CD4-positive, alpha-beta T cell (primary cell): Measurements from ENCODE around the gene BMP3. TPM values are rescaled to one million over a fixed set of nuclear protein-coding genes. Genes with fewer than 3 reads are reported as not detected.

ENCODE experiments used
- ATAC-seq: fragments of 200-7000 bp; cut with Tn5 transposase; one replicate; pipeline ENCODE4 v1.10.0; 2022; ENCODE audit warnings: mild to moderate bottlenecking; ENCODE audit not compliant: poor library complexity
- CTCF ChIA-PET: fragments of 350-600 bp; sonication (Branson Sonifier 250); formaldehyde crosslinking; loops from one replicate; lab custom pipeline; 2021; ENCODE audit warnings: antibody characterized with exemption, inconsistent platforms; lab: Charles Lee
- POLR2A ChIA-PET: fragments of 350-600 bp; sonication (Branson Sonifier 250); formaldehyde crosslinking; loops from one replicate; lab custom pipeline; 2021; ENCODE audit warnings: antibody characterized with exemption, inconsistent platforms; lab: Charles Lee
- DNase-seq, 14 experiments: peaks; one replicate each; pipeline ENCODE4 v3.0.0-alpha.2; 2013 to 2020; ENCODE audit warnings: mixed read lengths in 2 of 14
- H3K27ac ChIP-seq, 2 donors: one replicate each; pipeline versions ENCODE4 v1.5.1 to v1.7.0; 2013; ENCODE audit warnings: low read length in 2 of 2, low read depth in 1 of 2, mild to moderate bottlenecking in 1 of 2
- H3K27me3 ChIP-seq, 2 experiments: 1 replicate in 1 of 2; 2 replicates in 1 of 2; pipeline versions ENCODE4 v1.6.1 to v1.7.0; 2013; ENCODE audit warnings: low read length in 2 of 2, control low read depth in 1 of 2, mild to moderate bottlenecking in 1 of 2, moderate library complexity in 1 of 2; ENCODE audit not compliant: insufficient read depth in 2 of 2, control insufficient read depth in 1 of 2
- H3K36me3 ChIP-seq: one replicate; pipeline ENCODE4 v1.6.1; 2013; ENCODE audit warnings: low read length, control low read depth; ENCODE audit not compliant: insufficient read depth
- H3K4me1 ChIP-seq: one replicate; pipeline ENCODE4 v1.6.1; 2013; ENCODE audit warnings: low read length, control low read depth; ENCODE audit not compliant: insufficient read depth
- H3K4me3 ChIP-seq: one replicate; pipeline ENCODE4 v1.5.1; 2013; ENCODE audit warnings: mild to moderate bottlenecking, low read length, moderate library complexity
- H3K9me3 ChIP-seq, 2 experiments: 1 replicate in 1 of 2; 2 replicates in 1 of 2; pipeline versions ENCODE4 v1.6.1 to v1.7.0; 2013; ENCODE audit warnings: low read length in 2 of 2, mild to moderate bottlenecking in 2 of 2, control low read depth in 1 of 2, moderate library complexity in 1 of 2; ENCODE audit not compliant: control insufficient read depth in 1 of 2, insufficient read depth in 1 of 2
- H3K27ac Mint-ChIP-seq: one replicate; pipeline ENCODE4 v1.8.0; 2020; ENCODE audit warnings: mixed read lengths
- H3K27me3 Mint-ChIP-seq: one replicate; pipeline ENCODE4 v1.8.0; 2021; ENCODE audit warnings: mixed read lengths
- H3K36me3 Mint-ChIP-seq: one replicate; pipeline ENCODE4 v1.8.0; 2021; ENCODE audit warnings: low read depth, mixed read lengths
- H3K4me1 Mint-ChIP-seq: one replicate; pipeline ENCODE4 v1.8.0; 2021; ENCODE audit warnings: low read depth, mixed read lengths
- H3K4me3 Mint-ChIP-seq: one replicate; pipeline ENCODE4 v1.8.0; 2020; ENCODE audit warnings: mild to moderate bottlenecking, mixed read lengths
- H3K9me3 Mint-ChIP-seq: one replicate; pipeline ENCODE4 v1.8.0; 2020; ENCODE audit warnings: mixed read lengths
- intact Hi-C, 2 experiments: fragments of 100-400 bp; cut with DNase I in 1 of 2; cut with micrococcal nuclease in 1 of 2; formaldehyde crosslinking; loops; one replicate each; pipeline versions ENCODE4 v1.15.1 to v1.9.0; 2023 to 2025; cut with DNase I, micrococcal nuclease
- total RNA-seq, 174 experiments: library from RNA in 2 of 174; stranded (reverse) in 2 of 174; gene quantifications; one replicate each; pipeline ENCODE4 v1.2.3 and lab custom pipeline; 2021 to 2026
- TF ChIP-seq, protein P1 (sequence below): fragments of 200-600 bp; IDR thresholded peaks from one replicate; pipeline ENCODE4 v1.8.0; 2022; ENCODE audit warnings: antibody characterized with exemption, mild to moderate bottlenecking

BMP3 gene
- total RNA-seq, 2 experiments from 2014 or later, result not detected

DNA sequence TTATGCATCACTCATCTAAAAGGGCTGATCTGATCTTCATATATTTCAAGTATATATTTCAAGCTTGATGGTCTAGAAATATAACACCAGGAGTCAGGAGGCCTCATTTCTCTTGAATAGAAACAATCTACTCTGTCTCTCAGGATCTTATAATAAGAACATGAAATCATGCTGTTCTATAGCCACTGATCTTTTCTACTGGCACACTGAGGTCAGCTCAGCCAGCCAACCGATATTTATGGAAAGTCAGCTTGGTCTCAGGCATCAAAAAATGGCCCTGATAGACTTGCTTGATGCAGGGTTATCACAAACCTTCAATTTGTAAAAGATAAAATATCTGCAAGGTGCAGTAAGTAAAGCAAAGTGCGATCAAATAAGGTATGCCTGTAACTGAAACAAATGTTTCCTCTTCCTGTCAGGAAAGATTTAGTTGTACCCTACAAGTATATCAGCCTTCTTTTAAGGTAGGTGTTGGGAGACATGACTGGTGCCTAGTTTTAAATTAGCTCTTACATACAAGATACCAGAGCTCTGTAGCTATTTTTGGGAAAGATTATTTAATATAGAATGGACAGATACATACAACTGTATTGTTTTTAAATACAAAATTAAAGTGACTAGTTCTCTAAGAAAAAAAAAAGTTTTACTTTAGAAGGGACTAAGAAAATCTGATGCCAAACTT is 63.4 kb downstream of the BMP3 start:
- intact Hi-C loops, result no loop called here
- H3K4me3 ChIP-seq, result no peak overlapping the region
- TF ChIP-seq, protein P1, sequence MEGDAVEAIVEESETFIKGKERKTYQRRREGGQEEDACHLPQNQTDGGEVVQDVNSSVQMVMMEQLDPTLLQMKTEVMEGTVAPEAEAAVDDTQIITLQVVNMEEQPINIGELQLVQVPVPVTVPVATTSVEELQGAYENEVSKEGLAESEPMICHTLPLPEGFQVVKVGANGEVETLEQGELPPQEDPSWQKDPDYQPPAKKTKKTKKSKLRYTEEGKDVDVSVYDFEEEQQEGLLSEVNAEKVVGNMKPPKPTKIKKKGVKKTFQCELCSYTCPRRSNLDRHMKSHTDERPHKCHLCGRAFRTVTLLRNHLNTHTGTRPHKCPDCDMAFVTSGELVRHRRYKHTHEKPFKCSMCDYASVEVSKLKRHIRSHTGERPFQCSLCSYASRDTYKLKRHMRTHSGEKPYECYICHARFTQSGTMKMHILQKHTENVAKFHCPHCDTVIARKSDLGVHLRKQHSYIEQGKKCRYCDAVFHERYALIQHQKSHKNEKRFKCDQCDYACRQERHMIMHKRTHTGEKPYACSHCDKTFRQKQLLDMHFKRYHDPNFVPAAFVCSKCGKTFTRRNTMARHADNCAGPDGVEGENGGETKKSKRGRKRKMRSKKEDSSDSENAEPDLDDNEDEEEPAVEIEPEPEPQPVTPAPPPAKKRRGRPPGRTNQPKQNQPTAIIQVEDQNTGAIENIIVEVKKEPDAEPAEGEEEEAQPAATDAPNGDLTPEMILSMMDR, result no peak
- CTCF ChIA-PET, result no interaction called here
- H3K4me1 ChIP-seq, result no peaks in the 10 kb centered on the region
- no peak overlapping the region for H3K27ac ChIP-seq
- no peaks in the 10 kb centered on the region for H3K36me3 Mint-ChIP-seq
- no peaks in the 10 kb centered on the region for H3K9me3 Mint-ChIP-seq
- H3K9me3 ChIP-seq, result no peaks in the 10 kb centered on the region
- ATAC-seq (no peak), DNase-seq (no peak)
- H3K4me3 Mint-ChIP-seq, result no peak overlapping the region
- H3K4me1 Mint-ChIP-seq, result no peaks in the 10 kb centered on the region
- H3K27ac Mint-ChIP-seq, result no peak overlapping the region
- H3K36me3 ChIP-seq, result no peaks in the 10 kb centered on the region
- POLR2A ChIA-PET, result no interaction called here
- H3K27me3 Mint-ChIP-seq, result no peaks in the 10 kb centered on the region
- no peaks in the 10 kb centered on the region for H3K27me3 ChIP-seq

DNA sequence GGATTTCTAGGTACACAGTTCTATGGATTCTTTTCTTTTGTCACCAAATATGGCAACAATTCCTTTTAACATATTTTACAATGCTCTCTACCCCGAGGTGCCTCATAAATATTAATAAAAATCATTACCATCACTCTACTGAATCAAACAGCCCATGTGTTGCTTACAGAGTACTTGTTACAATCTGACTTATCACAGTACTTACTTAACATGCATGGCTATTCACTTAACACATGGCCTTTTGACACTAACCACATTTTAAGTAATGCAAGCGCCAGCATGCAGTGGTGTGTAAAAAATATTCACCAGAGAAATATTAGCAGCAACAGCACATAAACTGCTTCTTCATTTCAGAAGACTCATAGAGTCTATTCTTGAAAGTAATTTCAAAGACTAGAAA is 64.9 kb downstream of the BMP3 start:
- H3K36me3 Mint-ChIP-seq, result no peaks in the 10 kb centered on the region
- H3K4me3 Mint-ChIP-seq, result no peak overlapping the region
- no peaks in the 10 kb centered on the region for H3K9me3 Mint-ChIP-seq
- Histone ChIP-seq H3K36me3 (no peaks in the 10 kb centered on the region), H3K4me1 (no peaks in the 10 kb centered on the region), H3K4me3 (no peak overlapping the region), H3K27ac (no peak overlapping the region), H3K27me3 (no peaks in the 10 kb centered on the region), H3K9me3 (no peaks in the 10 kb centered on the region)
- no peaks in the 10 kb centered on the region for H3K4me1 Mint-ChIP-seq
- intact Hi-C loops, result no loop called here
- ChIA-PET CTCF (no interaction called here), POLR2A (no interaction called here)
- H3K27ac Mint-ChIP-seq, result no peak overlapping the region
- TF ChIP-seq, protein P1, result no peak
- no peak for ATAC-seq
- no peaks in the 10 kb centered on the region for H3K27me3 Mint-ChIP-seq
- no peak for DNase-seq

DNA sequence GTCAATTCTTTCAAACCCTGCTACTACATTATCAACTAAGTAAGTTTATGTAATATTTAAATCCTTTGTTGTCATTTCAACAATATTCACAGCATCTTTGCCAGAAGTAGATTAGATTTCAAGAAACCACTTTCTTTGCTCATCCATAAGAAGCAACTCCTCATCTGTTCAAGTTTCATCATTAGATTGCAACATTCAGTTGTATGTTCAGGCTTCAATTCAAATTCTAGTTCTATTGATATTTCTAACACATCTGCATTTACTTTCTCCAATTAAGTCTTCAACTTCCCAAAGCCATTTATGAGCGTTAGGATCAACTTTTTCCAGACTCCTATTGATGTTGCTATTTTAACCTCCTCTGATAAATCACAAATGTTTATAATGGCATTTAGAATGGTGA is 66.1 kb downstream of the BMP3 start:
- Mint-ChIP-seq H3K27ac (no peak overlapping the region), H3K36me3 (no peaks in the 10 kb centered on the region), H3K4me3 (no peak overlapping the region), H3K9me3 (no peaks in the 10 kb centered on the region), H3K27me3 (no peaks in the 10 kb centered on the region), H3K4me1 (no peaks in the 10 kb centered on the region)
- POLR2A ChIA-PET, result no interaction called here
- Histone ChIP-seq H3K27me3 (no peaks in the 10 kb centered on the region), H3K4me3 (no peak overlapping the region), H3K9me3 (no peaks in the 10 kb centered on the region), H3K27ac (no peak overlapping the region), H3K36me3 (no peaks in the 10 kb centered on the region), H3K4me1 (no peaks in the 10 kb centered on the region)
- no peak for DNase-seq
- no peak for ATAC-seq
- CTCF ChIA-PET, result no interaction called here
- intact Hi-C loops, result no loop called here
- TF ChIP-seq, protein P1, result no peak
